HG03469 (cell line): ENCODE measurements around the gene ESRRB.
A peak's percentile ranks its signal among the peaks of the same experiment; 100 is the strongest.

Experiments
- ATAC-seq: cut with Tn5 transposase; IDR thresholded peaks from one replicate; pipeline ENCODE4 v1.9.1; 2021; ENCODE audit warnings: mild to moderate bottlenecking, moderate library complexity, moderate number of reproducible peaks; ENCODE audit not compliant: unreplicated experiment

ESRRB gene

DNA sequence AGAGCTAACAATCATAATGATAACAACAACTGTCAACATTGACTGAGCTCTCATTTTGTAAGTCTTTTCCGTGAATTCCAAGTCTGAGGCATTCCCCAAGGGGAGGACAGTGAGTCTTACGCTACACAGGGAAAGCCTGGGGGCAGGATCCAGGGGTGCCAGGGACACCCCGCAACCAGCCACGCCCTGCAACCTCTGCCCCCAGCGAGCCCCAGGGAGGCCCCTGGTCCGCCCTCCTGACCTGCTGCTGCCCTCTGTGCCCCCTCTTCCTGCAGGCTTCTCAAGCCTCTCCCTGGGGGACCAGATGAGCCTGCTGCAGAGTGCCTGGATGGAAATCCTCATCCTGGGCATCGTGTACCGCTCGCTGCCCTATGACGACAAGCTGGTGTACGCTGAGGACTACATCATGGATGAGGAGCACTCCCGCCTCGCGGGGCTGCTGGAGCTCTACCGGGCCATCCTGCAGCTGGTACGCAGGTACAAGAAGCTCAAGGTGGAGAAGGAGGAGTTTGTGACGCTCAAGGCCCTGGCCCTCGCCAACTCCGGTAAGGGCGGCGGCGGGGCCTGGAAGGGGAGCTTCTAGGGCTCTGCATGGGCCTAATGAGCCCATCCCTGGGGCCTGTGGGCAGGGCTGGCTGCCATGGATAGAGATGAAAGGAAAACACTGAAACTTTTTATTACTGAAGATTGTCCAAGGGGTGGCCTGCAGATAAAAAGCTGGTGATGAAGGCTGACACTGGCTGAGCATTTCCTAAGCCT, 115.4 kb downstream of the ESRRB start:
- no peak for ATAC-seq

DNA sequence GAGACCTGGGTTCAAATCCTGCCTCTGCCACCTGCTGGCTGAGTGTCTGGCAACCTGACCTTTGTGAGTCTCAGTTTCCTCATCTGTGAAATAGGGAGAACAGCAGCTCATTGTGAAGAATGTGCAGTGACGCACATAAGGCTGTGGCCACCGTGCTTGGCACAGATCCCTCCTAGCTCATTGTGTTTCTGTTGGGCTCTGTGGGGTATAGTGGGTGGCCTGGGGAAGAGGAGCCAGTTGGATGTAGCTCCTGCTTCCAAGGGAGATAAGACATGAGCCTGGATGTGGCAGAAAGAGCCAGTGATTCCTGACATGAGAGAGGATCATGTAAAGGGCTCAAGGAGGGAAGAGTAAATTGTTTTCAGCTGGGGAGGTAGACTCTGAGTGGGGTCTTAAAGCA, 120.0 kb downstream of the ESRRB start:
- ATAC-seq, result no peak

DNA sequence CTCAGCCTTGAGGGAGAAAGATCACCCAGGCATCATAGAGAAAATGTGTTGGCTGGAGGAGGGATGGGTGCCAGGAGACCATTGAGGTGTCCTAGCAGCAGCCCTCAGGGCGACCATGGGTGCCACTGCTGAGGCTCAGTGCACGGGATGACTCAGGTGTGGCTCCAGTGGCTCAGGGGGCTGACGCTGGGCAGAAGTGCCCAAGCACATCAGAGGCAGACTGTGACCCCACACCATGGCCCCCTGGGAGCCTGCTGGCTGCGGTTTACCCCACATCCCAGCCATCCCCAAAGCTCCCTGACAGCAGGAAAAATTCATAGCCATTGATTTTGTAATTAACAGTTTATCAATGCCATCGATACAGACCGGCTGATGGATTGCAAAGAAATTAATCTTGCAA, 120.7 kb downstream of the ESRRB start:
- ATAC-seq, result no peak

DNA sequence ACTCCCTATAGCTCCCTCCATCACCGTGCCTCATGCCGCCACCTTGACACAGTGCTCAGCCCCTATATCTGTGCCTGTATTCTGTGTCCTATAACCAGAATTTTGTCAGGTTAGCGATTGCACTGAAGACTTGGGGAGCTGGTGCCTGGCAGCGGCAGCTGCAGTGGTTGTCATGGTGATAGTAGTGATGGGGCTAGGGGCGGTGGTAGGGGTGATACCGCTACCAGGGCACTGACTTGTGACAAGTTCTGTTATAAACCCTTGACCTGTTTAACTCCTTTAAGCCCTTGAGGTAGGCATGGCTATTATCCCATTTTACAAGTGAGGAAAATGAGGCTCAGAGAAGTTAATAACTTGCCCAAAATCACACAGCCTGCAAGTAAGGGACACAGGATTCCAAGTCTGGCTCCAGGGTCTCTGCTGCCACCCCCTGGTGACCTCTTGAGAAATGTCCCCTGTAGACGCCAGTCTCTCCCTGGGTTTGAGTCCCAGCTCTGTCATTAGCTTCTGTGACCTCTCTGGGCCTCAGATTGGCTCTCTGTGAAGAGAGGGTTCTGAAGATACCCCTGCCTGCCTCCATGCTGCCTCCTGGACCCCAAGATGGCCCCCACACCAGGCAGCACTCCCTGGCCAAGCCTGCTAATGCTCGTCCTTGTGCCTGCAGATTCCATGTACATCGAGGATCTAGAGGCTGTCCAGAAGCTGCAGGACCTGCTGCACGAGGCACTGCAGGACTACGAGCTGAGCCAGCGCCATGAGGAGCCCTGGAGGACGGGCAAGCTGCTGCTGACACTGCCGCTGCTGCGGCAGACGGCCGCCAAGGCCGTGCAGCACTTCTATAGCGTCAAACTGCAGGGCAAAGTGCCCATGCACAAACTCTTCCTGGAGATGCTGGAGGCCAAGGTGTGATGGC, 121.9 kb downstream of the ESRRB start:
- ATAC-seq, result no peak

DNA sequence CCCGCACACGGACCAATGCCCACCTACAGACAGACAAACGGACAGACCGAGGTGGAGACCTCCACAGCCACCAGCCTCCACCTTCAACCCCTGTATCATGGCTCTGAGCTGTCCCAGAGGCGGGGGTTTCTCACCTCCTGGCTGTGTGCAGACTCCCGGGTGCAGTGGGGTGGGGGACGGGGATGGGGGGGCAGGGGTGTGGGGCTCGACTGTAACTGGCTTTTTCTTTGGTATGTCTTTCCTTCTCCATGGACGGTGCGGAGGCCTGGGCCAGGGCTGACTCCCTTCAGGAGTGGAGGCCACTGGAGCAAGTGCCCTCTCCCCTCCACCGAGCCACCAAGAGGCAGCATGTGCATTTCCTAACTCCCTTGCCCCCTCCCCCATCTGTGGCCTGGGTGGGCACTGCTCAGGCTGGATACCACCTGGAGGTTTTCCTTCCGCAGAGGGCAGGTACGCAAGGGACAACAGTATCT, 122.6 kb downstream of the ESRRB start:
- ATAC-seq, result no peak

DNA sequence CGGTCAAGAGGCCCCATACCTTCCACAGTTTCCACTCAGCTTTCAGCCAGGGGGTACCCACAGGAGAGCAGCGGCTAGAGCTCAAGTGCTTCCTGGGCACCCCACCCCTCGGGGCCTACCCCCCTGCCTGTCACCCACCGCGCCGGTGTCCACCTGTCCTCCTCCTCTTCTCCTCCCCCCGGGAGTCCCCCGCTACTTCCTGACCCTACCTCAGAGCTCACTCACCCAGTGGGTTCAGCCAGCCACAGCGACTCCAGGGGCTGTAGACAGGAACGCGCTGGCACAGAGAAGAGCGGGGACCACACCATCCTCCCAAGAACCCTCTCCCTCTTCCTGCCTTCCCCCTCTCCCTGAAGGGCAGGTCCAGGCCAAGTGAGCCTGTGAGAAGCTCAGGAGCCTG, 123.0 kb downstream of the ESRRB start:
- no peak for ATAC-seq

DNA sequence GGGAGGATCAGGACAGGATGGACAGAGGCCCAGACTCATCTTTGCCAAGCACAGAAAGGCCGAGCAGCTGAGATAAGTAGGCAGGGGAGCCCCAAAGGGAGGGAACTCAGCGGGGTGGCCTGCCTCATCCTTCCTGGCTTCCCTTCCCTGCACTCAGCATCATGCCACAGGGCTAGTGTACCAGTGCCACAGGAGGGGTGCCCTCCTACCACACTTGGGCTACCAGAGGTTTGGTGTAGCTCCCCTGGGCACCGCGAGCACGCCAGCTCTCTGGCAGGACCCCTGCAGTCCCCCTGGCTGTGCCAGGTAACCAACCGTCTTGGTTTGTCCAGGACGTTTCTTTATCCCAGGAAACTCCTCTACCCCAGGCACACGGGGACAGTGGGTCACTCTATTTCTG, 123.5 kb downstream of the ESRRB start:
- ATAC-seq, result no peak

DNA sequence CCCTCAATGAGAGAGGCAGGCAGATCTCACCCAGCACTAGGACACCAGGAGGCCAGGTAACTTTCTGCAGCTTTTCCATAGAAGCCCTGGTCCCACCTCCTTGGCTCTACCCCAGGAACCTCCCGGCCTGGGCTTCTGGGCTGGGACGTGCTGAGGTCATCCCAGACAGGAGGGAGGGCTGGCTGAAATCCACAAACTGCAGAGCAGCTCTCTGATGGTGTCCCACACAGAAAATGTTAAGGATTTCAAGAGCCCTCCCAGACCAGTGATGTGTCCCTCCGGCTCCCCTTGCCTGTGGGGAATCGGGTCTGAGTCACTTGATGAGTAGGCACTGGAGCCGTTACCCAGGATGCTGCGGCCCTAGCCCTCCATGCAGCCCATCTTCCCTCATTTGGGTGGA, 124.1 kb downstream of the ESRRB start:
- no peak for ATAC-seq

DNA sequence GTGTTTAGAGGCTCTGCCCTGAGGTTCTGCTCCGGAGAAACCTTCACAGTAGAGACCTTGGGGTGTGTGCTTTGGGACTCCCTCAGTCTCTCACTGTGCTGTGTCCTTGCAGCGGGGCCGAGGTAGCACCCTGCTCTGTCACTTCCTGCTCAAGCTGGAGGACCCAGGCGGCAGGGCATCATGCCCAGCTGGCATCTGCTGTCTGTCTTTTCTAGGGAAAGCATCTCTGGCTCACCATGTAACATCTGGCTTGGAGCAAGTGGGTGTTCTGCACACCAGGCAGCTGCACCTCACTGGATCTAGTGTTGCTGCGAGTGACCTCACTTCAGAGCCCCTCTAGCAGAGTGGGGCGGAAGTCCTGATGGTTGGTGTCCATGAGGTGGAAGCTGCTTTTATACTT, 124.5 kb downstream of the ESRRB start:
- ATAC-seq, result no peak

DNA sequence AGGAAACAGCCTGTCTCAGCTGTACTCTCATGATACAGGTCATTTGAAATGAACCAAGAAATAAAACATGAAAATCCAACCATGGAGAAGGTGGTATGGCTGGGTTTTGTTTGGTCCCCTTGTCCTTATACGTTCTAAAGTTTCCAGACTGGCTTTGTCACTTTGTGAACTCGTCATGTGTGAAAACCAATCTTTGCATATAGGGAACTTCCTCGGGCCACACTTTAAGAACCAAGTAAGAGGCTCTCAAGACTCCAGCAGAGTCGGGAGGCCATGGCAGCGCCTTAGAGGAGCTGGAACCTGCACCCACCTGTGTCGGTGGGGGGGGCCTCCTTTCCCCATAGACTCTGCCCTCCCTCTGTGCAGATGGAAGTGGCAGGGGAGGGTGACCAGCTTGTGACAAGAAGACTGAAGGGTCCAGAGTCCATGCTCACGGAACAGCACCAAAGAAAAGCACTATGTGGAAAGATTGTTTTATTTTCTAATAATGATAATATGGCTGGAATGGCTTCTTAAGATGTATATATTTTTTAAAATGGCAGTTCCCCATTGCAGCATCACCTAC, 125.3 kb downstream of the ESRRB start:
- no peak for ATAC-seq

DNA sequence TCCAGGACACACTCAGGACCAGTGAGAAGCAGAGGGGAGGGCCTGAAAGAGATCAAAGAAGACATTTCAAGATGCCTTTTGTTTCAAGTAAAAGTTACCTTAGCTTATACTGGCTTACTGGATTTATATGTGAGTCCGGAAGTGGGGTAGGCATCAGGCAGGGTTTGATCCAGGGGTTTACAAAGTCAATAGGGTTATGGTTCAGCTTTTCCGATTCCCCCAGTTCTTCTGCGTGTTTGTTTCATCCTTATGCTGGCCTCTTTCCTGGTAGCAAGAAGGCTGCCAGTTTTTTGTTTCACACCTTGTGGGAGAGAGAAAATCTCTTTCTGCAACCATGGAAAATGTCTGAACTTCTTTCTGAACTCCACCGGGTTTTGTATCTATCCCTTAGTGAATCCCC, 126.3 kb downstream of the ESRRB start:
- ATAC-seq, result no peak

DNA sequence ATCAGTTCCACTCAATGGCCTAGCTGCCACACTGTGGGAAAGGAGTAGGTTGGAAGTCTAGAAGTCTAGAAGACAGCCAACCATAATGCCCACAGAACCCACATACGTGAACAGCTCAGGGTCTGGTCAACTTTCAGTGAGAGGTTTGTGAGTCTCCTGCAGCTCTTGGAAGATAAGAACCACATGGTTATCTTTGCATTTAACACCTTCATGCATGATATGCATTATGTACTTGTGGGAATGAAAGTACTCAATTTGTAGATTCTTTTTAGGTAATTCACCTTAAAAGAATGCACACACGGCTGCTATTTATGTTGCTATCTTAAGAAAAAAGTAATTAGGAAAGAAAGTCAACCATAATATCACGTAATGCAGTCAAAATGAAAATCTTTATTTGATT, 126.7 kb downstream of the ESRRB start:
- ATAC-seq, result peak; percentile 55

DNA sequence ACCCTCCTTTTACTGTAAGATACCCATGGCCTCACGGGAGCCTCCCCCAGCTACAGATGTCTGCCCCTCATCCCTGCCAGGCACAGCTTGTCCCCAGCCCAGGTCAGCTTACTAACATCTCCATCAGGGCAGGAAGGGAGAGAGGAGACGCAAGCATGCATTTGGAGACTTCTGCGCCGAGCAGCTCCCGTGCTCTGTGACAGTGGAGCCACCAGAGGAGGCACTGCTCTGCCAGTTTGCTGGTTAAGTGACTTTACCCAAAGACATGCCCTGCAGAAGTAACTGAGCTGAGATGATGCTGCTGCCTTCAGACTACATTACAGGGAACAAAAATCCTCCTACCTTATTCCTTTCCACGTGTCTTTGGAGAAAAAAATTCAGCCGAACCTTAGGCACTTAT, 133.4 kb downstream of the ESRRB start:
- ATAC-seq, result no peak

DNA sequence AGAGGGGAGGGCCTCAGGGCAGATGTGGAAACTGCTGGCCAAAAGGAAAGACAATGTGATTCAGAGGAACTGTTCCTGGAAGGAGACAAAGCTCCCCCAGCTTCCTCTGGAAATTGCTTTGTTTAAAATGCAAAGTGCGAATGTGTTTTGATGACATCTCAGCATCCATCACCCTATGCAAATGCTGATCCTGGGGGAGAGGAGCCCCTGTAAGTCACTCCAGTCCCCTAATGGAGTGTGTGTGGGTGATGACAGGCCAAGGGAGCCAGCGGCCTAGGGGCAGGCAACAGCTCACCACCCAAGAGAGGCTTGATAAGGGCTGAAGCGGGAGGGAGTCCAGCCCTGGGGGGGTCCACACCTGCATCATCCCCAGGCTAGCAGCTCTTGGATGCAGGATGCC, 134.2 kb downstream of the ESRRB start:
- no peak for ATAC-seq

DNA sequence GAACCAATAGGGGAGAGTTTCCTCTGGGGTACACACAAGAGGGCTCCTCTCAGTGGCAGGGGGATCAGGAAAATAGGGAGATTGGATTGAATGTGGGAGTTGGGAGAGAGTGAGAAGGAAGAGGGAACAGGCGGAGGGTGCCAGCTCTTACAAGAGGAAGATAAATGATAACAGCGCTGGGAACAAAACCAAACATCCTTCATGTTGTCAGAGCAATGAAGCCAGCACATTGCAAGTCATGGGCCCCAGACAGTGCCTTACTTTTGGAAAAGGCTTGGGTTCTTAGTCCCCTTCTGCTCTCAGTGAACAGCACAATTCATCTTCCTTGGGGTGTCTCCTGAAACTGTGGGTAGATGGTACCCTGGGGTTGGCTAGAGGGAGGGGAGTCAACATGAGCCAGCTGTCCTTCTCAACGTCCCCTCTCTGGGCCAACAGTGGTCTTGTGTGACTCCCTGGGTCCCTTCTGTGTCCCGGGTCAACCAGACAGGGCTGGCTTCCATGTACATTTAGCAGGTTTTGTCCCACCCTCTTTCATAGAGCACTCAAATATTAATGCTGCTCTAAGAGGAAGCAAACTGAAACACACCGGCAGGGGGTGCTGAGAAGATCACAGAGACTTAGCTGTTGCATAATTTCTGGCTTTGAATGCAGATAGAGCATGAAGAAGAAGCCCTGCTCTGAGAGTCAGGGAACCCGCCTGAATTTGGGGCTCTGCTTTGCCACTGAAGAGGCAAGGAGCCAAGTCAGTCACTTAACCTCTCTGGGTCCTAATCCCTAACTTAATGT, 138.5 kb downstream of the ESRRB start:
- no peak for ATAC-seq

DNA sequence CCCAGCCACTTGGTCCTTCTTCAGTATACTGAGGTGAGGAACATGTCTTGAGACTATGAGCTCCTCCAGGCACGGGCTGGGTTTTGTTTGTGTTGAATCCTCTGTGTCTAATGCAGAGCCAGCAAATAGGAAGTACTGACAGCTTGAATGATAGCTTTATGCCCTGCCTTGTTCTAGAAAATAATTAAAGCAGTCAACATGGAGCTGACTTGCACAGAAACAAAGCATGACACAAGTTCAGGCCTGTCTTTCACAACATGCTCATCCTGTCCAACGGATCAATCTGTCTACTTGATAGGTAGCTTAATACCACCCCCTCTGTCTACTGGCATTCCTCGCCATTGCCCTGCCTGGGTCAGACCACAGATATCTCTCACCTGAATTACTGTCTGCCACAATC, 140.9 kb downstream of the ESRRB start:
- ATAC-seq, result no peak

DNA sequence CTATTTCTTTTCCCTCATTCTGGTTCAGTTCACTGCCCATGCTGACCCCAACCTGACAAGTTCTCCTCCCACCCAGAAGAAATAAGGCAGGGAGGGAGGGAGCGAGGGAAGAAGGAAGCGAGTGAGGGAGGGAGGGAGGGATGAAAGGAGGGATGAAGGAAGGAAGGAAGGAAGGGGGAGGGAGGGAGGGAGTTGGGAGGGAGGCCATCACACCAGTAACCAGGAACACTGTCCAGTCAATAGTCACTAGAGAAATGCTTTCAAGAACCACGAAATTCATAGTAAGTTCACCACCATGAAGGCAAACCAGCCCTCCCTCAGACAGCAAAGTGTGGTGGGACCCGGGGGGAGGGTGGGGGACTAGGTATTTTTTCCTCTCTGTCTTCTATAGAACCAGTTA, 142.4 kb downstream of the ESRRB start:
- ATAC-seq, result no peak

DNA sequence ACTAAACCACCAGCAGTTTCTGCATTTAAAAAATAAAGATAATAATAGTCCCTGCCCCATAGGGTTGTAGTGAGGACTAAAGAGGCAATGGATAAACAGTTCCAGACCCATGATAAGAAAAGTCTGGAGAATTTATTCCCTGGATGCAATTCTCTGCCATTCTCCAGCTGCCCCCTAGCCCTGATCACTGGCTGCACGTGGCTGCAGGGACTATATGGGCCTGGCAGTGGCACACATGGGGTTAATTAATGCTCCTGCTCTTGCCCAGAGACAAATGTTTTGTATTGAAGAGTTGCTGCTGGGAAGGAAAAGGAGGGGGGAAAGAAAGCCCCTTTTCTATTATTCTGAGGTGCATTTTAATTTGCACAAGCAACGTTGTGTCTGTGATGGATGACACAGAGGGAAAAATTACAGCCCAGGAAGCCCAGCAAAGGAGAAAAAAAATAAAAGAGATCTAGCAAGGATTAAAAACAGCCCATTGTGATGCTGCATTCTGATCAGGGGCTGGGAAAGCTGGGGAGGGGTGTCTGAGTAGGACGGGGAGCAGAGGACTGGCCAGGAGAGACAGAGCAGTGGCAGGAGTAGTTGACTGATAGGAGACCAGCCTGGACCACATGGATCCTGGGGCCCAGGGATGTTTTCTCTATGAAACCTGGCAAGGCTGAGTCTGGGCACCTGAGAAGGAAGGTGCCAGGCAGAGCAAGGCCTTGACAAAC, 149.3 kb downstream of the ESRRB start:
- ATAC-seq, result no peak

DNA sequence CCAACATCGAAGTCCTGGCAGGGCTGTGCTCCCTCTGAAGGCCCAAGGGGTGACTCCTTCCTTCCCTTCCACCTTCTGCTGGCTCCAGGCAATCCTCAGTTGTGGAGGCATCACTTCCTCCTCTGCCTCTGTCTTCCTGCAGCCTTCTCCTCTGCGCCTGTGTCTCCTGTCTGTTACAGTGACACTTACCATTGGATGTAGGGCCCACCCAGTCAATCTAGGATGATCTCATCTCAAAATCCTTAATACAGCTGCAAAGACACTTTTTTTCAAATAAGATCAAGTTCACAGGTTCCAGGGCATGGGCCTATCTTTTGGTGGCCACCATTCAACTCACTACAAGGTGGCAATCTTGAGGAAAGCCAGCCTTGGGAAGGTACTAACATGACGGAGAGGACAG, 155.1 kb downstream of the ESRRB start:
- no peak for ATAC-seq

DNA sequence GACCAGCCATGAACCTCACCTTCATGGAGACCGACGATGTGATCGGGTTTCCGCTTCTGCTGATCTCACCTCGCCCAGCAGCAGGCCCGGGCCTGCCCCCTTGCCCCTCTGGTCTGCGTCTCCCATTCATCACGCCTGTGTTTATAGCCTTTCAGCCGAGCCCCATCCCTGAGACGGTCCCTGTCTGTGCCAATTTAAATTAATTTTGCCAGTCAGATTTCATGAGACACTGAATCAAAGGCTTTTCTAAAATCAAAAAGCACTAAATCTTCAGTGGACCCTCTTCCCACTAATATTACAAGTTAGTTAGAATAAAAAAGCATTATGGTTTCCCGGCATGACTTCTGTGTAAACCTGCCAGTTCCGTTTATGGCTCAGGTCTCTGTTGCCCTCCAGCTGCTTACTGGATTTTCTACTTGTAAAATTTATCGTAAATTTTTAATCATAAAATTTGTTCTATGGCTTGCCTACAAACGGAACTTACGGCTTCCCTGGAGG, 155.9 kb downstream of the ESRRB start:
- no peak for ATAC-seq
